Measurements from ENCODE around the gene CXorf65. TPM values are rescaled to one million over a fixed set of nuclear protein-coding genes. Genes with fewer than 3 reads are reported as not detected.

CXorf65 gene
- polyA plus RNA-seq (2011; rRNA removed) (not detected in 2 replicates), polyA minus RNA-seq (2011; rRNA and poly(A)+ RNA removed) (not detected in 2 replicates)

- POLR2A ChIA-PET, result no interaction called here
- no peak within 1 kb of the TSS for H3K4me3 ChIP-seq (ENCODE audit: low read depth, low read length)
- peaks cover 2% of the 10 kb centered on the region for H3K27me3 ChIP-seq (ENCODE audit: control insufficient read depth, insufficient read depth, low read length)
- TF ChIP-seq, protein P1, sequence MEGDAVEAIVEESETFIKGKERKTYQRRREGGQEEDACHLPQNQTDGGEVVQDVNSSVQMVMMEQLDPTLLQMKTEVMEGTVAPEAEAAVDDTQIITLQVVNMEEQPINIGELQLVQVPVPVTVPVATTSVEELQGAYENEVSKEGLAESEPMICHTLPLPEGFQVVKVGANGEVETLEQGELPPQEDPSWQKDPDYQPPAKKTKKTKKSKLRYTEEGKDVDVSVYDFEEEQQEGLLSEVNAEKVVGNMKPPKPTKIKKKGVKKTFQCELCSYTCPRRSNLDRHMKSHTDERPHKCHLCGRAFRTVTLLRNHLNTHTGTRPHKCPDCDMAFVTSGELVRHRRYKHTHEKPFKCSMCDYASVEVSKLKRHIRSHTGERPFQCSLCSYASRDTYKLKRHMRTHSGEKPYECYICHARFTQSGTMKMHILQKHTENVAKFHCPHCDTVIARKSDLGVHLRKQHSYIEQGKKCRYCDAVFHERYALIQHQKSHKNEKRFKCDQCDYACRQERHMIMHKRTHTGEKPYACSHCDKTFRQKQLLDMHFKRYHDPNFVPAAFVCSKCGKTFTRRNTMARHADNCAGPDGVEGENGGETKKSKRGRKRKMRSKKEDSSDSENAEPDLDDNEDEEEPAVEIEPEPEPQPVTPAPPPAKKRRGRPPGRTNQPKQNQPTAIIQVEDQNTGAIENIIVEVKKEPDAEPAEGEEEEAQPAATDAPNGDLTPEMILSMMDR (IDR thresholded peaks at IDR 0.05; ENCODE audit: low read depth, low read length), result no peak
- H3K9me3 ChIP-seq (ENCODE audit: control insufficient read depth, insufficient read depth, low read length), result no peaks in the 10 kb centered on the region
- DNase-seq (ENCODE audit: low read depth, low spot score), result no peak
- CTCF ChIA-PET, result no interaction called here
- no peak within 1 kb of the TSS for H3K27ac ChIP-seq (ENCODE audit: low read depth, low read length)
These were observed at the start of gene CXorf65 for GRCh38 chrX:71106427-71106826. Gene CXorf65 (minus strand): TSS chrX:71106740. CDS start chrX:71106556, 184 bp downstream.

DNA sequence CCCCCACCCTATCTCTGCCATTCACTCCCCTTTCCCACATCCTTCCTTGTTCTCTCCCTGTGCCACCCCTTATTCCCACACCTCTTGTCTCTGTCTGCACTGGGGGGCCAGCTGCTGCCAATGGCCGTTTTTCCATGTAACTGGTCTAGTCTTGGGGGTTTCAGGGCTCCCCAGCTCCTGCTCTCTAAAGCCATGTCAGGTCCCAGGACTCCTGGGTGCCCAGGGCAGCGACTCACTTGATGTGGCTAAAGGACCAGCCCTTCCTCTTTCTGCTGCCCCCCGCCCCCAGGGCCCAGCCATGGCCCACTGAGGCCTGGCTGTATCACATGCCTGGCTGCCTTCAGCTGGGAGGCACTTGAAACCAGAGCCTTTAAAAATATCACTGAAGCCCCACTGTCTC is 48.1 kb upstream of the CXorf65 start:
- Histone ChIP-seq H3K27ac (ENCODE audit: low read depth, low read length) (no peak overlapping the region), H3K27me3 (ENCODE audit: control insufficient read depth, insufficient read depth, low read length) (peaks cover 5% of the 10 kb centered on the region), H3K9me3 (ENCODE audit: control insufficient read depth, insufficient read depth, low read length) (no peaks in the 10 kb centered on the region), H3K4me3 (ENCODE audit: low read depth, low read length) (no peak overlapping the region)
- DNase-seq (ENCODE audit: low read depth, low spot score), result no peak
- POLR2A ChIA-PET, result no interaction called here
- CTCF ChIA-PET, result no interaction called here
- TF ChIP-seq, protein P1 (IDR thresholded peaks at IDR 0.05; ENCODE audit: low read depth, low read length), result no peak

- CTCF ChIA-PET, result no interaction called here
- TF ChIP-seq, protein P1 (IDR thresholded peaks at IDR 0.05; ENCODE audit: low read depth, low read length), result no peak
- H3K27ac ChIP-seq (ENCODE audit: low read depth, low read length), result no peak overlapping the region
- no peak overlapping the region for H3K4me3 ChIP-seq (ENCODE audit: low read depth, low read length)
- POLR2A ChIA-PET, result no interaction called here
- no peaks in the 10 kb centered on the region for H3K9me3 ChIP-seq (ENCODE audit: control insufficient read depth, insufficient read depth, low read length)
- DNase-seq (ENCODE audit: low read depth, low spot score), result no peak
- peaks cover 5% of the 10 kb centered on the region for H3K27me3 ChIP-seq (ENCODE audit: control insufficient read depth, insufficient read depth, low read length)
These were observed 47.7 kb upstream of the CXorf65 start for GRCh38 chrX:71154196-71154595.

DNA sequence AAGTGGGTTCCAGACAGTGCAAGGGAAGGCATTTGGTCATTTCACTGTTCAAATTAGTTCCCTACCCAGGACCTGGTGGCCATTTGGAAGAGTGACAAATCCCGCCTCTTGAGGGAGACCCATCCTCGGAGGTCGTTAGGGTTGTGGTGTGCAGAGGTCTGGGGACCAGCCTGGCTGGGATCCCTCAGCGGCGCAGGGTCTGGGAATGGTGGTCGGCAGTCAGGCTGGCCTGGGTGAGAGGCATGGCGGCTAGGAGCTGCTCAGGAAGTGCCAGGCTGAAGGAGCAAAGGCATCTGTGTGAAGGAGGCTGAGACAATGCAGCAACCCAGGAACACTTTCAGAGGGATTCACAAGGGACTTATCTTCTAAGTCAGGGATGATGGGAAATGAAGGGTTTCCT is 44.8 kb upstream of the CXorf65 start:
- no peaks in the 10 kb centered on the region for H3K9me3 ChIP-seq (ENCODE audit: control insufficient read depth, insufficient read depth, low read length)
- TF ChIP-seq, protein P1 (IDR thresholded peaks at IDR 0.05; ENCODE audit: low read depth, low read length), result no peak
- H3K4me3 ChIP-seq (ENCODE audit: low read depth, low read length), result no peak overlapping the region
- POLR2A ChIA-PET, result no interaction called here
- peaks cover 5% of the 10 kb centered on the region for H3K27me3 ChIP-seq (ENCODE audit: control insufficient read depth, insufficient read depth, low read length)
- no peak for DNase-seq (ENCODE audit: low read depth, low spot score)
- H3K27ac ChIP-seq (ENCODE audit: low read depth, low read length), result no peak overlapping the region
- CTCF ChIA-PET, result no interaction called here

DNA sequence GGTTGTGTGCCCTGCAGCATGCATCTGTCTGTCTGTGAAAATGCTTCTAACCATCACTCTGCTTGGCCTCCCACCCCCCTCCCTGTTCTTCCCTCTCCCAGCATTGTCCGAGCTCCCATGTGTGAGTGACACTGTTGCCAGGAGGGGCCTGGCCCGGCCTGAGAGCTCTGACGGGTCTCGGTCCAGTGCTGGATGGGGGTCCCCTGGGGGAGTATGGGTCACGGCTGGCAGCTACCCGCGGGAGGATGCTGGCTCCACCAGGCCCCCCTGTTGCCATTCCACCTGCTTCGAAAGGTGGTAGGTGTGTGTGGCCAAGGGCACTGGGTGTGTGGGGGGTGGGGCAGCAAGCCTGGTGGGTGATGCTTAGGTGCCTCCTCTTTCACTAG is 41.7 kb upstream of the CXorf65 start:
- no peak for DNase-seq (ENCODE audit: low read depth, low spot score)
- TF ChIP-seq, protein P1 (IDR thresholded peaks at IDR 0.05; ENCODE audit: low read depth, low read length), result no peak
- CTCF ChIA-PET, result no interaction called here

More for the DNA sequence above, 41.7 kb upstream of the CXorf65 start:
- POLR2A ChIA-PET, result no interaction called here
- peaks cover 2% of the 10 kb centered on the region for H3K27me3 ChIP-seq (ENCODE audit: control insufficient read depth, insufficient read depth, low read length)
- no peak overlapping the region for H3K4me3 ChIP-seq (ENCODE audit: low read depth, low read length)
- no peaks in the 10 kb centered on the region for H3K9me3 ChIP-seq (ENCODE audit: control insufficient read depth, insufficient read depth, low read length)
- no peak overlapping the region for H3K27ac ChIP-seq (ENCODE audit: low read depth, low read length)

Measured in AG04450 (cell line).